ENCODE data around the gene RBM45.

The RBM45 gene

GRCh38 chr2:178115271-178115670, 3.0 kb downstream of the RBM45 start:
- Histone ChIP-seq H3K36me3 (ENCODE audit: insufficient read depth, low read length) (peaks cover 2% of the 10 kb centered on the region), H3K4me3 (ENCODE audit: low read length) (no peak overlapping the region), H3K9me3 (ENCODE audit: low read length) (no peaks in the 10 kb centered on the region), H2AFZ (ENCODE audit: low read depth, low read length) (no peak overlapping the region), H3K27me3 (ENCODE audit: insufficient read depth, low read length) (no peaks in the 10 kb centered on the region), H3K4me1 (ENCODE audit: insufficient read depth, low read length) (peaks cover 11% of the 10 kb centered on the region)

DNA sequence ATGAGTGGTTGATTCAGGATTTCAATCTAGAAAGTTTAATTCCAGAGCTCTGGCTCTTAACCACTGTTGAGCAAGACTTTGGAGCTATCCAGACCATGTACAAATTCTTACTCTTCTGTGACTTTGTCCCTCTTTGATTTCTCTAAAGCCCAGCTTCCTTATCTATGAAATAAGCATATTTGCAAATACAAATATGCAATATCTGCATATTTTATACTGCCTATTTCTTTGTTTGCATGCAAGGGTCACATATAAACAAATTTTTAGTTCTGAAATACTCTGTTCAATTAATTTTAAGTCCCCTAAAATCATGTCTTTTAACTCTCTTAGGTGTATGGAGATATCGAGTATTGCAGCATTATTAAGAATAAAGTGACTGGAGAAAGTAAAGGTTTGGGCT, 5.5 kb downstream of the RBM45 start:
- Histone ChIP-seq H3K4me3 (ENCODE audit: low read length) (no peak overlapping the region), H3K4me1 (ENCODE audit: insufficient read depth, low read length) (peaks cover 11% of the 10 kb centered on the region), H3K36me3 (ENCODE audit: insufficient read depth, low read length) (peaks cover 9% of the 10 kb centered on the region), H3K27me3 (ENCODE audit: insufficient read depth, low read length) (no peaks in the 10 kb centered on the region), H3K9me3 (ENCODE audit: low read length) (no peaks in the 10 kb centered on the region), H2AFZ (ENCODE audit: low read depth, low read length) (no peak overlapping the region)

GRCh38 chr2:178119179-178119922, 7.1 kb downstream of the RBM45 start:
- no peaks in the 10 kb centered on the region for H3K9me3 ChIP-seq (ENCODE audit: low read length)
- no peaks in the 10 kb centered on the region for H3K27me3 ChIP-seq (ENCODE audit: insufficient read depth, low read length)
- no peak overlapping the region for H3K4me3 ChIP-seq (ENCODE audit: low read length)
- no peak overlapping the region for H2AFZ ChIP-seq (ENCODE audit: low read depth, low read length)
- peaks cover 19% of the 10 kb centered on the region for H3K36me3 ChIP-seq (ENCODE audit: insufficient read depth, low read length)
- H3K4me1 ChIP-seq (ENCODE audit: insufficient read depth, low read length): no peaks in the 10 kb centered on the region

DNA sequence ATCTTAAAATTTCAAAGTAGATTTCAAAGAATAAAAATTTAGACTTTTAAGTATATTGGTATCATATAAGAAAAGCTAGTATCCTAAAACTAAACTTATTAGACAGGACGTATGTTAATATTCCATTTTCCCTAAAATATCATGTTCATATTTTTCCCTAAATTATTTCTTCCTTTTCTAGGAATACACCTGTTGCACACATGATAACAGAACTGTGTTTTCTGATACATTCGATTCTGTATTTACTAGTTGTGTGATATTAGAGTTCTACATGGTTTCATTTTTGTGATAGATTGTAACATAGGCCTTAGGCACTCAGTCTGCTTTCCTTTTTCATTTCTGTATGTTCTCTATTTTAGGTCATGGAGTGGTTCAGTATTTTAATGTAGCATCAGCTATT, 10.9 kb downstream of the RBM45 start:
- H3K4me3 ChIP-seq (ENCODE audit: low read length): no peak overlapping the region
- no peaks in the 10 kb centered on the region for H3K27me3 ChIP-seq (ENCODE audit: insufficient read depth, low read length)
- H3K4me1 ChIP-seq (ENCODE audit: insufficient read depth, low read length): no peaks in the 10 kb centered on the region
- H2AFZ ChIP-seq (ENCODE audit: low read depth, low read length): no peak overlapping the region
- H3K9me3 ChIP-seq (ENCODE audit: low read length): no peaks in the 10 kb centered on the region
- H3K36me3 ChIP-seq (ENCODE audit: insufficient read depth, low read length): peaks cover 31% of the 10 kb centered on the region

- peaks cover 31% of the 10 kb centered on the region for H3K36me3 ChIP-seq (ENCODE audit: insufficient read depth, low read length)
- H3K27me3 ChIP-seq (ENCODE audit: insufficient read depth, low read length): no peaks in the 10 kb centered on the region
- no peak overlapping the region for H2AFZ ChIP-seq (ENCODE audit: low read depth, low read length)
- no peaks in the 10 kb centered on the region for H3K9me3 ChIP-seq (ENCODE audit: low read length)
- no peak overlapping the region for H3K4me3 ChIP-seq (ENCODE audit: low read length)
- no peaks in the 10 kb centered on the region for H3K4me1 ChIP-seq (ENCODE audit: insufficient read depth, low read length)
Observed at GRCh38 chr2:178125125-178125524, 12.9 kb downstream of the RBM45 start.

DNA sequence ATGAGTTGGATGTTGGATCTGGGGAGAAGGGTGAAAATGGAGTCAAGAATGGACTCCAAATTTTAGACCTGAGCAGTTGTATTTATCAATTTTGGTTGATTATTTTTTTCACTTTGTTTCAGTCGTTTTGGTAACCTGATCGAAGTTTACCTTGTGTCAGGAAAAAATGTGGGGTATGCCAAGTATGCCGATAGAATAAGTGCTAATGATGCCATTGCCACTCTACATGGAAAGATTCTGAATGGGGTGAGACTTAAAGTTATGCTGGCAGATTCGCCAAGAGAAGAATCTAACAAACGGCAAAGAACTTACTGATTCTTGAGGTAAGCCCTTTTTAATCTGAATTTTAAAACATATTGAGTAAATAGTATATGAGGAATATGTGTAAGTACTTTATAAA, 13.6 kb downstream of the RBM45 start:
- H3K36me3 ChIP-seq (ENCODE audit: insufficient read depth, low read length): peaks cover 31% of the 10 kb centered on the region
- H2AFZ ChIP-seq (ENCODE audit: low read depth, low read length): no peak overlapping the region
- no peaks in the 10 kb centered on the region for H3K27me3 ChIP-seq (ENCODE audit: insufficient read depth, low read length)
- no peak overlapping the region for H3K4me3 ChIP-seq (ENCODE audit: low read length)
- H3K4me1 ChIP-seq (ENCODE audit: insufficient read depth, low read length): no peaks in the 10 kb centered on the region
- H3K9me3 ChIP-seq (ENCODE audit: low read length): no peaks in the 10 kb centered on the region

DNA sequence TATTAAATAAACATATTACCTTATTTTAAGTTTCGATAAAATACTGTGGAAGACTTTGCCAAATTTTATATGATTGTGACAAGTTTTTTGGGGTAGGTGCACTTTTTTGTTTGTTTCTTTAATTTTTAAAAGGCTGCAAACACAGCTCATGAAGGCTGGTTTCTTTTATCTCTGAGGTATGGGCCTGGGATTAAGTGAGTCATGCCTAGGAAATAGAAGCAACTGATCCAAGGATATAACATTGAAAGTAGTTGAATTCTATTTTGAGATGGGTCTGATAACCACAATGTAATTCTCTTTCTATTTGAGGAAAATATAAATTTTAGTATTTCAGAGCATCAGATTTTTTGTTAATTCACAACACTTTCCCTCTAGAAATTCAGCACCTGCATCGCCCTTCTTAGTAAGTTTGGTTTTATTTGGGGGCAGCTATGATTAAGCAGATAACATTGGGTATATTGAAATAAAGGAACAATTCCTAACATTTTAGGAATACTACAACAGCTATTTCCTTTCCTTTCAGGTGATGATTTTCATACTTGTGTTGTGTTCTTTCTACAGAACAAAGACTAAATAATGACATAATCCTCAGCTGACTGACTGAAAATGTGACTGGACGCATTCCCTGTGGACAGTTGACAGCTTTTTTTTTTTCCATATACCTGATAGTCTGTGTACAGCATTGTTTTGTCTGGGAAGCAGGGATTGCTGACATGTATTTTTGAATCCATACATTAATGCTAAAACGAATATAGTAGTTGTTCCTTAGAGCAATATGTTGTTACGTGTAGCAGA, 16.8 kb downstream of the RBM45 start:
- peaks cover 15% of the 10 kb centered on the region for H3K36me3 ChIP-seq (ENCODE audit: insufficient read depth, low read length)
- no peak overlapping the region for H3K4me3 ChIP-seq (ENCODE audit: low read length)
- no peaks in the 10 kb centered on the region for H3K9me3 ChIP-seq (ENCODE audit: low read length)
- H3K4me1 ChIP-seq (ENCODE audit: insufficient read depth, low read length): no peaks in the 10 kb centered on the region
- H2AFZ ChIP-seq (ENCODE audit: low read depth, low read length): no peak overlapping the region
- no peaks in the 10 kb centered on the region for H3K27me3 ChIP-seq (ENCODE audit: insufficient read depth, low read length)

GRCh38 chr2:178136321-178137025, 24.2 kb downstream of the RBM45 start:
- Histone ChIP-seq H3K9me3 (ENCODE audit: low read length) (no peaks in the 10 kb centered on the region), H2AFZ (ENCODE audit: low read depth, low read length) (no peak overlapping the region), H3K27me3 (ENCODE audit: insufficient read depth, low read length) (no peaks in the 10 kb centered on the region), H3K4me1 (ENCODE audit: insufficient read depth, low read length) (no peaks in the 10 kb centered on the region), H3K36me3 (ENCODE audit: insufficient read depth, low read length) (no peaks in the 10 kb centered on the region), H3K4me3 (ENCODE audit: low read length) (no peak overlapping the region)

DNA sequence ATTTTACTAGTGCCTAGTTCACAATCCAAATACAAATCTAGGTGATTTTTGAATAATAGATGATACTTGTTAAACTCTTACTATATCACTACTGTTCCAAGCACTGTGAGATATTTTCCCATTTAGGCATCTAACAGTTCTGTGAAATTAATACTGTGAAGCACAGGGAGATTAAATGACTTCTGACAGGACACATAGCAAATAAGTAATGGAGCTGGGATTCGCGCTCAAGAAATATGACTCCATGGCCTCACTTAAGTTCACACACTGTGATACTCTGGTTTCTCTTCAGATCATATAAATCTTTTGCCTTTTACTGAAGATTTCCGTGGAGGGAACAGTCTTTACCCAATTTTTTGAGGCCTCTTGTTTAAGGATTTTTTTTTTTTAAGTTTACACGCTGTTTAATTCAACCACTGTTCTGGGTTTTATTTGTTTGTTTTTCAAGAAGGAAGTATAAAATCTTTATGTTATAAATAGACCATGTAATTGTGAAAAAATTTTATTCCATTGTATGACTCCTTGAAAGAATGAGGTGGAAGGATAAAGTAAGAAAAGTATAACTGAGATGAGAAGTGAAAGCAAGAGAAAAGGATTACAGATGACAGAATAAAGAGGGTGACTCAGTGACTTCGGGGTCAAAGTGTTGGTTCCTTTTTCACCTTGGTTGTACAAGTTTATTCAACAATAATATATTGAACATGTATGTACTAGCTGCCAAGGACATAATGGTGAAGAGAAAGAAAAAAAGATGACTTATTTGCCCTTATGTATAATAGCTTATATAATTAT, 30.2 kb downstream of the RBM45 start:
- Histone ChIP-seq H3K9me3 (ENCODE audit: low read length) (no peaks in the 10 kb centered on the region), H3K27me3 (ENCODE audit: insufficient read depth, low read length) (no peaks in the 10 kb centered on the region), H3K4me3 (ENCODE audit: low read length) (no peak overlapping the region), H3K36me3 (ENCODE audit: insufficient read depth, low read length) (no peaks in the 10 kb centered on the region), H2AFZ (ENCODE audit: low read depth, low read length) (no peak overlapping the region), H3K4me1 (ENCODE audit: insufficient read depth, low read length) (no peaks in the 10 kb centered on the region)

DNA sequence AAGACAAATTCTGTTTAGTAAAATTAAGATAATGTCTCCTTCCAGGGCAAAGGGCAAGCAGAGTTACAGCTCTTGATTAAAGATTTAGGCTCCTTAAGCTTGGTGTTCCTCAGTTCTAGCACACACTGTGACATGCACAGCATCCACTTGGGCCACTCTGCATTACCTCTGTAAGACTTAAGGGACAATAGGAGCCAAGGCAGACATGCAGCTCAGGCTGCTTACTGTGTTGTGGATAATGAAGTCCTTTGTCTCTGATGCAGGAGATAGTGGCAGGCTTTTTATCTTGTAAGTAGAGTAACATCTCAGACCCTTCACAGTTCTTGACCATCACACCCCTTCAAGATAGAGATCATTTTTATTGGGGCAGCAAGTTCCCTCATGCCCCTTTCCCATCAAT, 31.2 kb downstream of the RBM45 start:
- Histone ChIP-seq H3K36me3 (ENCODE audit: insufficient read depth, low read length) (no peaks in the 10 kb centered on the region), H3K9me3 (ENCODE audit: low read length) (no peaks in the 10 kb centered on the region), H2AFZ (ENCODE audit: low read depth, low read length) (no peak overlapping the region), H3K4me1 (ENCODE audit: insufficient read depth, low read length) (no peaks in the 10 kb centered on the region), H3K27me3 (ENCODE audit: insufficient read depth, low read length) (no peaks in the 10 kb centered on the region), H3K4me3 (ENCODE audit: low read length) (no peak overlapping the region)

- no peaks in the 10 kb centered on the region for H3K27me3 ChIP-seq (ENCODE audit: insufficient read depth, low read length)
- peaks cover 2% of the 10 kb centered on the region for H3K9me3 ChIP-seq (ENCODE audit: low read length)
- no peak overlapping the region for H3K4me3 ChIP-seq (ENCODE audit: low read length)
- no peaks in the 10 kb centered on the region for H3K4me1 ChIP-seq (ENCODE audit: insufficient read depth, low read length)
- H2AFZ ChIP-seq (ENCODE audit: low read depth, low read length): no peak overlapping the region
- no peaks in the 10 kb centered on the region for H3K36me3 ChIP-seq (ENCODE audit: insufficient read depth, low read length)
Observed at GRCh38 chr2:178152033-178152432, 39.8 kb downstream of the RBM45 start.

GRCh38 chr2:178152542-178152941, 40.3 kb downstream of the RBM45 start:
- Histone ChIP-seq H3K9me3 (ENCODE audit: low read length) (peaks cover 2% of the 10 kb centered on the region), H3K4me1 (ENCODE audit: insufficient read depth, low read length) (no peaks in the 10 kb centered on the region), H2AFZ (ENCODE audit: low read depth, low read length) (no peak overlapping the region), H3K36me3 (ENCODE audit: insufficient read depth, low read length) (no peaks in the 10 kb centered on the region), H3K4me3 (ENCODE audit: low read length) (no peak overlapping the region), H3K27me3 (ENCODE audit: insufficient read depth, low read length) (no peaks in the 10 kb centered on the region)
